Loucy (cell line): ENCODE results near the gene STUM.

Experiments used
- H2AFZ ChIP-seq: fragments of 200-600 bp; sonication (generic); 2 replicates; pipeline ENCODE4 v1.6.0; 2016; ENCODE audit warnings: antibody characterized with exemption, mild to moderate bottlenecking, low read length, moderate library complexity
- H3F3A ChIP-seq: fragments of 200-600 bp; 2 replicates; pipeline ENCODE4 v1.6.0; 2016; ENCODE audit warnings: antibody characterized with exemption, low read depth, mild to moderate bottlenecking
- H3K27me3 ChIP-seq: fragments of 200-600 bp; sonication (generic); 2 replicates; pipeline ENCODE4 v1.6.1; 2014; ENCODE audit warnings: low read length, mild to moderate bottlenecking; ENCODE audit not compliant: insufficient read depth, poor library complexity, severe bottlenecking
- H3K36me3 ChIP-seq: fragments of 200-600 bp; sonication (generic); 2 replicates; pipeline ENCODE4 v1.6.1; 2016; ENCODE audit warnings: low read length; ENCODE audit not compliant: insufficient read depth
- H3K4me1 ChIP-seq: fragments of 200-600 bp; sonication (generic); 2 replicates; pipeline ENCODE4 v1.5.1; 2014; ENCODE audit warnings: low read length, mild to moderate bottlenecking; ENCODE audit not compliant: insufficient read depth, poor library complexity, severe bottlenecking
- H3K4me2 ChIP-seq: fragments of 200-600 bp; sonication (generic); 2 replicates; pipeline ENCODE4 v1.6.0; 2014; ENCODE audit warnings: antibody characterized with exemption, low read length, low read depth, mild to moderate bottlenecking; ENCODE audit not compliant: poor library complexity, severe bottlenecking
- H3K4me3 ChIP-seq: fragments of 200-600 bp; sonication (generic); 2 replicates; pipeline ENCODE4 v1.5.1; 2014; ENCODE audit warnings: low read length, mild to moderate bottlenecking, mixed read lengths; ENCODE audit not compliant: poor library complexity, severe bottlenecking
- H3K79me2 ChIP-seq: fragments of 200-600 bp; sonication (generic); 2 replicates; pipeline ENCODE4 v1.6.1; 2014; ENCODE audit warnings: low read length; ENCODE audit not compliant: insufficient read depth
- H3K9ac ChIP-seq: fragments of 200-600 bp; sonication (generic); 2 replicates; pipeline ENCODE4 v1.6.0; 2014; ENCODE audit warnings: mild to moderate bottlenecking, low read depth, low read length, moderate library complexity; ENCODE audit not compliant: poor library complexity, severe bottlenecking
- H3K9me2 ChIP-seq: fragments of 200-600 bp; sonication (generic); replicated peaks from 2 replicates; pipeline ENCODE4 v1.6.1; 2016; ENCODE audit warnings: low read depth, low read length, mixed read lengths
- H3K9me3 ChIP-seq: fragments of 200-600 bp; sonication (generic); 2 replicates; pipeline ENCODE4 v1.6.1; 2014; ENCODE audit warnings: mild to moderate bottlenecking, antibody characterized with exemption, low read length, low read depth; ENCODE audit not compliant: insufficient read depth
- H4K20me1 ChIP-seq: fragments of 200-600 bp; sonication (generic); 2 replicates; pipeline ENCODE4 v1.6.0; 2014; ENCODE audit warnings: antibody characterized with exemption, low read length, mild to moderate bottlenecking; ENCODE audit not compliant: insufficient read depth, poor library complexity, severe bottlenecking
- EZH2phosphoT487 ChIP-seq: fragments of 200-600 bp; IDR thresholded peaks from 2 replicates; pipeline ENCODE4 v1.6.1; 2018; ENCODE audit warnings: antibody characterized with exemption, mild to moderate bottlenecking, moderate library complexity, borderline replicate concordance
- TF ChIP-seq, protein P1 (sequence below): fragments of 200-600 bp; sonication (generic); conservative IDR thresholded peaks from 2 replicates; pipeline ENCODE4 v1.5.1; 2014; ENCODE audit warnings: mild to moderate bottlenecking, antibody characterized with exemption, low read length

STUM gene

DNA sequence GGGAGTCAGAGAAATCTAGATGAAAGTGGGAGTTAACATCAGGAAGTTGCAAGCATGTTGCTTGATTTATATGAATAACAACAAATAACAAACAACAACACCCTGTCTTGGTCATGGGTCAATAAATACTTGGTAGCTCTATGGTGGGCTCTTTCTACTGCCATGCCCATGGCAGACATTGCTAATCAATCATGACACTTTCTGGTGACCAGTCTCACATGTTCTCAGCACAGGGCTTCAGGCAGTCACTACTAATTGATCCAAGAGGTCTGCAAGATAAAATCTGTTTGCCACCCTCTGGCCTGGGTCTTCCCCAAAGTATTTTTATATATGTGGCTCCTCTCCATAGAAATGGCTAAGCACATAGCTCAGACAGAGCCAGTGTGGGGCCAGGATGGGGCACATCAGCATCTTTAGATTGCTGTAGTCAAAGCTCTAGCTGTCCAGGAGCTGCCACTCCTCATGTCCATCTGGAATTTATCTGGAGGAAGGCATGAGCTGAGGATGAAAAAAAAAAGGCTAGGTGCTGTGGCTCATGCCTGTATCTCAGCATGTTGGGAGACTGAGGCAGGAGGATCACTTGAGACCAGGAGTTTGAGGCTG is 51.2 kb downstream of the STUM start:
- Histone ChIP-seq H3K4me2 (no peak overlapping the region), H3K9me3 (no peaks in the 10 kb centered on the region), H3K27me3 (no peaks in the 10 kb centered on the region), H3K9me2 (no peaks in the 10 kb centered on the region), H3K9ac (no peak overlapping the region), H2AFZ (no peak overlapping the region), H3K79me2 (no peaks in the 10 kb centered on the region), H3F3A (no peaks in the 10 kb centered on the region), H3K36me3 (no peaks in the 10 kb centered on the region), H3K4me1 (peaks cover 5% of the 10 kb centered on the region), H3K4me3 (no peak overlapping the region), H4K20me1 (no peaks in the 10 kb centered on the region)
- no peak for TF ChIP-seq EZH2phosphoT487
- TF ChIP-seq, protein P1, sequence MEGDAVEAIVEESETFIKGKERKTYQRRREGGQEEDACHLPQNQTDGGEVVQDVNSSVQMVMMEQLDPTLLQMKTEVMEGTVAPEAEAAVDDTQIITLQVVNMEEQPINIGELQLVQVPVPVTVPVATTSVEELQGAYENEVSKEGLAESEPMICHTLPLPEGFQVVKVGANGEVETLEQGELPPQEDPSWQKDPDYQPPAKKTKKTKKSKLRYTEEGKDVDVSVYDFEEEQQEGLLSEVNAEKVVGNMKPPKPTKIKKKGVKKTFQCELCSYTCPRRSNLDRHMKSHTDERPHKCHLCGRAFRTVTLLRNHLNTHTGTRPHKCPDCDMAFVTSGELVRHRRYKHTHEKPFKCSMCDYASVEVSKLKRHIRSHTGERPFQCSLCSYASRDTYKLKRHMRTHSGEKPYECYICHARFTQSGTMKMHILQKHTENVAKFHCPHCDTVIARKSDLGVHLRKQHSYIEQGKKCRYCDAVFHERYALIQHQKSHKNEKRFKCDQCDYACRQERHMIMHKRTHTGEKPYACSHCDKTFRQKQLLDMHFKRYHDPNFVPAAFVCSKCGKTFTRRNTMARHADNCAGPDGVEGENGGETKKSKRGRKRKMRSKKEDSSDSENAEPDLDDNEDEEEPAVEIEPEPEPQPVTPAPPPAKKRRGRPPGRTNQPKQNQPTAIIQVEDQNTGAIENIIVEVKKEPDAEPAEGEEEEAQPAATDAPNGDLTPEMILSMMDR: no peak

DNA sequence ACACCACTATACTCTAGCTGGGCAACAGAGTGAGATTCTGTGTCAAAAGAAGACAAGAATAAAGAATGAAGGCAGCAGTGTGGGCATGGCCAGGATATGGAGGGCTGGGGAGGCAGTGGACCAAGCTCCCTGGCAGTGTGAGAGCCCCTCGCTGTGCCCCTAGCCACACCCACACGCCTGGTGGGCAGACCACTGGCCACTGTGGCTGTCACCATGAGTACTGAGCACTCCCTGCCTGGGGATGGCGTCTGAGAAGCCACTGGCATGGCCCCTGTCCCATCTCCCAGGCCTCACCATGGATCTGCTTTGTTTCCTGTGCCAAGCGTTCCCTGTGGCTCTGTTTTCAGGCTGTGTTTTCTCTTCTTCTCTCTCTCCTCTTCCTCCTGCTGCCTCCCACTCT is 51.7 kb downstream of the STUM start:
- Histone ChIP-seq H2AFZ (no peak overlapping the region), H3K79me2 (no peaks in the 10 kb centered on the region), H3K9me3 (no peaks in the 10 kb centered on the region)

DNA sequence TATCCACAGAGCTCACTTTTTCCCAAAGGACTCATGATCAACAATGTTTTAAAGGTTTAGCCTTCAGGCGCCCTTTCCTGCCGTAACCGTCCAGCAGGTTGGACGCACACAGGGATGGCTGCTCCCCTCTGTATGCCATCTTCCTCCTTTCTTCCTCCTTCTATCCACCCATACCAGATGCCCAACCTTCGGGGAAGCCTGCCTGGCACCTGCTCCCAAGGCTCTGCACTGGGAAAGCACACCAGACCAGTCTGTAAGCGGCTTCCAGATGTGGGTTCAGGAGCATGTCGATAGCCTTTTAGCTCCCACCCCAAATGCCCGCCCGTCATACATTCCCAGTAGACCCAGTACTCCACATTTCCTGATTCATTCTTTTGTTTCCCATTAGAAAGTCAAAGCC is 52.9 kb downstream of the STUM start:
- Histone ChIP-seq H2AFZ (no peak overlapping the region), H3K9me3 (no peaks in the 10 kb centered on the region), H3K9ac (no peak overlapping the region), H4K20me1 (no peaks in the 10 kb centered on the region), H3K79me2 (no peaks in the 10 kb centered on the region), H3K27me3 (no peaks in the 10 kb centered on the region), H3K4me1 (peaks cover 5% of the 10 kb centered on the region), H3K9me2 (no peaks in the 10 kb centered on the region), H3K4me3 (no peak overlapping the region), H3K36me3 (no peaks in the 10 kb centered on the region), H3F3A (no peaks in the 10 kb centered on the region), H3K4me2 (no peak overlapping the region)
- TF ChIP-seq EZH2phosphoT487: no peak
- TF ChIP-seq, protein P1: no peak

More for the DNA sequence above, 51.7 kb downstream of the STUM start:
- Histone ChIP-seq H3F3A (no peaks in the 10 kb centered on the region), H3K4me1 (peaks cover 5% of the 10 kb centered on the region), H3K4me3 (no peak overlapping the region), H3K9ac (no peak overlapping the region), H3K9me2 (no peaks in the 10 kb centered on the region), H4K20me1 (no peaks in the 10 kb centered on the region), H3K36me3 (no peaks in the 10 kb centered on the region), H3K4me2 (no peak overlapping the region), H3K27me3 (no peaks in the 10 kb centered on the region)
- TF ChIP-seq, protein P1: no peak
- TF ChIP-seq EZH2phosphoT487: no peak
